ENCODE results near the gene ZNF214.
"Not testable (repeated sequence)": the region's sequence is repeated elsewhere in the genome, so short reads cannot be mapped to it uniquely, and the experiment has no call there.

ZNF214 gene

DNA sequence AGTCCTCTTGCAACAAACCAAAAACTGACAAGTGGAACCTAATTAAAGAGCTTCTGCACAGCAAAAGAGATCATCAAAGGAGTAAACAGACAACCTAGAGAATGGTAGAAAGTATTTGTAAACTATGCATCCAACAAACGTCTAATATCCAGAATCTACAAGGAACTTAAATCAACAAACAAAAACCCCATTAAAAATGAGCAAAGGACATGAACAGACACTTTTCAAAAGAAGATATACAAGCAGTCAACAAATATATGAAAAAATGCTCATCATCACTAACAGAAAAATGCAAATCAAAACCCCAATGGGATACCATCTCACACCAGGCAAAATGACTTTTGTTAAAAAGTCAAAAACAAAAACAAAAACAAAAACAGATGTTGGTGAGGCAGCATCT, 33.7 kb downstream of the ZNF214 start:
- DNase-seq, result no peak

DNA sequence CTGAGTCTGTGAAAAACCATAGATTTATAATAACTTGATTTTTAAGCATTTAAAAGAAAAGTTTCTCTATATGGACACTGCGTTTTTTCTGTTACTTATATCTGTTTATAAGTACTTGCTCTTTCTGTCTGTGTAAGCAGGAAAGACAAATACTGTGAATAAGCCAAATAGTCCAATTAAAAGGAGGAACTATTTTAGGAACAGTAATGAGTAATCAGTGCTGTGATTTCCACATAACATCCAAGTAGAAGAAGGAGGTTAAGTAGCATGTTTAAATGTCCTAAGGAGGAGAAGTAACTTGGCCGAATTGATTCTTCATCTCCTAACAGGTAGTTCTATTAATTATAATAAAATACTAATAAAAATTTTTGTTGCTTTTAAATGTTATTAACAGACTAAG, 40.8 kb downstream of the ZNF214 start:
- peak in 2 of 3 donors; percentile 36 to 55 for DNase-seq

DNA sequence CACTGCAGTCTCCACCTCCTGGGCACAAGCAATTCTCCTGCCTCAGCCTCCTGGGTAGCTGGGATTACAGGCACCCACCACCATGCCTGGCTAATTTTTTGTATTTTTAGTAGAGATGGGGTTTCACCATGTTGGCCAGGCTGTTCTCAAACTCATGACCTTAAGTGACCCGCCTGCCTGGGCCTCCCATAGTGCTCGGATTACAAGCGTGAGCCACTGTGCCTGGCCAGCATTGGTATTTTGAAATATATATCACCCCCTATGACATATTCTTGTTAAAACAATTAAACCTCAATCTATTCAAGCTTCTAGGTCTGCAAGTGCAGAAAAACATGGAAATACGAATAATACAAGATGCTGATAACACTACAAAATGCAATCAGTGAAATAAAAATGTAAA, 50.3 kb downstream of the ZNF214 start:
- DNase-seq, result not testable (repeated sequence)

DNA sequence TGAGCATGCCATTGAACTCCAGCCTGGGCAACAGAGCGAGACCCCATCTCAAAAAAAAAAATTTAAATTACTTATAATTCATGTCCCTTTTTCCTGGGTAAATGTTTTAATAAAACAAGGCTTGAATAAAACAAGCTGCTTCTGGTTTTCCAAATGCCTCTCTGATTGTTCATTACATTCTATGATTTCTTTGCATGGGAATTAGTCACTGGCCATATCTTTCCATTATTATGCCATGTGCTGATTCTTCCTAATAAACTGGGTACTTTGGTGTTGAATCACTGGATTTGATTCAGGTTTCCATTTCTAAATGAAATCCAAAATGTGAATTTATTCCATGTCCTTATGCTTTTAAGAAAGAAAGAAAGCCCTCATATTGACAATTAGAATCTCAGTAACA, 51.3 kb downstream of the ZNF214 start:
- DNase-seq, result no peak

DNA sequence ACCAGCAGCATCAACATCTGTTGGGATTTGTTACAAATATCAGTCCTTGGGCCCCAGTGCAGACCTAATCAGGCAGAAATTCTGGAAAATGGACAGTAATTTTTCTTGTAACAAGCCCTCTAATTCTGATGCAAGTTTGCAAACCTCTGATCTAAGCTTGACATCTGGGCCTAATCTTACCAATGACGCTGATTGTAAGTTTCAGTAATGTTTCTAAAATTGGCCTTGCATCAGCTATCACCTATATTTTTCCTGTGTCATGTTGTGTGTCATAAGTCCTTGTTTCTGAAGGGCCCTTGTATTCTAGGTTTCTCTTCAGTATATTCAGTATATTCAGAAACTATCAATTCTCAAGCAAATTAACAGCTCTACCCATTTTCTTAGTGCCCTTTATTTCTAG, 57.5 kb downstream of the ZNF214 start:
- DNase-seq, result no peak

DNA sequence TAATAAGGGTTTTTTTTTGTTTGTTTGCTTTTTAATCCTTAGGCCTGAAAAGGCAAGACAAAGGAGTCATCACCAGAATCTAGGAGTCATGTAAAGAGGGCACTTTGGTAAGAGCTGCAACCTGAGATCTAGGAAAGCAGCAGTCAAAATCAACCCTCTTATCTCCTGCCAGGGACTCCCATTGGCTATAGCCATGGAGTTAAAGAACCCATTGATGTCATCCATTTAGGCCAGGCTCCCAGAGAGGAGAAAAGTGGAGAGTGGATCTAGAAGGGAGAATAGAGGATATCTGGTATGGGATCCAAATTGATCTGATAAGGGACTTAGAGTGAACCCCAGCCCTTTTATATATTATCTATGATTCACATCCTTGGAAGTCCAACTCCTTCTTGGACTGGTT, 58.0 kb downstream of the ZNF214 start:
- DNase-seq, result no peak

DNA sequence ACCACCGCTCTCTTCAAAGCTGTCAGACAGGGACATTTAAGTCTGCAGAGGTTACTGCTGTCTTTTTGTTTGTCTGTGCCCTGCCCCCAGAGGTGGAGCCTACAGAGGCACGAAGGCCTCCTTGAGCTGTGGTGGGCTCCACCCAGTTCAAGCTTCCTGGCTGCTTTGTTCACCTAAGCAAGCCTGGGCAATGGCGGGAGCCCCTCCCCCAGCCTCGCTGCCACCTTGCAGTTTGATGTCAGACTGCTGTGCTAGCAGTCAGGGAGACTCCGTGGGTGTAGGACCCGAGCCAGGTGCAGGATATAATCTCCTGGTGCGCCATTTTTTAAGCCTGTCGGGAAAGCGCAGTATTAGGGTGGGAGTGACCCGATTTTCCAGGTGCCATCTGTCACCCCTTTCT, 65.9 kb downstream of the ZNF214 start:
- DNase-seq, result not testable (repeated sequence)
